OCI-LY7 (cell line): ENCODE results near the gene ANTKMT.

Source experiments
- CTCF ChIP-seq: fragments of 200-600 bp; sonication (generic); conservative IDR thresholded peaks from 2 replicates; pipeline ENCODE4 v1.5.1; 2014; ENCODE audit warnings: mild to moderate bottlenecking, antibody characterized with exemption, low read length, moderate library complexity, mixed read lengths
- EZH2phosphoT487 ChIP-seq: fragments of 200-600 bp; sonication (generic); IDR thresholded peaks from 2 replicates; pipeline ENCODE4 v1.6.1; 2018; ENCODE audit warnings: low read depth, borderline replicate concordance, mild to moderate bottlenecking, mixed run types, antibody characterized with exemption, low read length, moderate library complexity, mixed read lengths

- TF ChIP-seq CTCF (no peak), EZH2phosphoT487 (no peak)
Measured at GRCh38 chr16:673399-673991, 47.5 kb upstream of the ANTKMT start.
